ENCODE measurements around the gene RAMAC.

The RAMAC gene

GRCh38 chr15:83039206-83039605 lies 53.2 kb downstream of the RAMAC start:
- H3K36me3 ChIP-seq (ENCODE audit: control insufficient read depth, insufficient read depth, low read length): peaks cover 11% of the 10 kb centered on the region
- no peaks in the 10 kb centered on the region for H3K27me3 ChIP-seq (replicated peaks; ENCODE audit: control insufficient read depth, insufficient read depth, low read length)
- no peak for DNase-seq (ENCODE audit: extremely low read depth, insufficient read length)
- no peak overlapping the region for H3K4me3 ChIP-seq (replicated peaks; ENCODE audit: low read depth, low read length)
- TF ChIP-seq CTCF (IDR thresholded peaks at IDR 0.05; ENCODE audit: insufficient read depth, low read length, poor library complexity, severe bottlenecking): no peak

All from GM06990 (cell line).